Cardiac septum (tissue), 1 donor: ENCODE measurements around the gene NCLN. TPM values are rescaled to one million over a fixed set of nuclear protein-coding genes. Genes with fewer than 3 reads are reported as not detected.

Experiments used
- DNase-seq: peaks from one replicate; pipeline ENCODE4 v3.0.0-alpha.2; 2020; ENCODE audit warnings: low spot score
- intact Hi-C: fragments of 100-400 bp; cut with DNase I; formaldehyde crosslinking; loops from one replicate; pipeline ENCODE4 v1.14.0; 2022
- total RNA-seq: library from RNA; stranded (reverse); fragmentation: NEBNext Ultra II Directional; extraction: Animal tissue kit (Norgen Biotek cat#: 25700); gene quantifications from one replicate; pipeline ENCODE4 v1.2.1, GENCODE V29; 2021
- donor health status: DM: no; HTN: no; CAD: no.

NCLN gene
- total RNA-seq, 1 donor from 2014 or later = 19.0 TPM

- intact Hi-C loops = no loop called here
- DNase-seq = no peak
Measured at GRCh38 chr19:3239367-3239766, 53.6 kb downstream of the NCLN start.

- DNase-seq = no peak
Measured at GRCh38 chr19:3243819-3244700, 58.3 kb downstream of the NCLN start.

GRCh38 chr19:3245050-3245449, 59.3 kb downstream of the NCLN start:
- intact Hi-C loops = no loop called here
- DNase-seq = no peak

More at GRCh38 chr19:3243819-3244700, 58.3 kb downstream of the NCLN start:
- intact Hi-C loops = no loop called here

GRCh38 chr19:3248728-3249326, 63.1 kb downstream of the NCLN start:
- intact Hi-C loops = no loop called here
- DNase-seq = no peak

GRCh38 chr19:3249408-3249807, 63.7 kb downstream of the NCLN start:
- intact Hi-C loops = no loop called here
- DNase-seq = no peak

GRCh38 chr19:3250675-3251074, 64.9 kb downstream of the NCLN start:
- intact Hi-C loops = no loop called here
- no peak for DNase-seq

- DNase-seq = no peak
- intact Hi-C loops = no loop called here
Measured at GRCh38 chr19:3251229-3251628, 65.5 kb downstream of the NCLN start.

- intact Hi-C loops = no loop called here
- no peak for DNase-seq
Measured at GRCh38 chr19:3252650-3253049, 66.9 kb downstream of the NCLN start.

GRCh38 chr19:3253270-3253669, 67.5 kb downstream of the NCLN start:
- intact Hi-C loops = no loop called here
- DNase-seq = no peak

GRCh38 chr19:3254520-3254919, 68.8 kb downstream of the NCLN start:
- no peak for DNase-seq
- intact Hi-C loops = no loop called here

GRCh38 chr19:3257071-3257470, 71.3 kb downstream of the NCLN start:
- intact Hi-C loops = no loop called here

More at GRCh38 chr19:3257071-3257470, 71.3 kb downstream of the NCLN start:
- no peak for DNase-seq

Other genes with a start within 250 kb of the NCLN start
- gene ZNF77, start 241.0 kb upstream of the NCLN start, total RNA-seq = 2.0 TPM
- gene TLE6, start 208.4 kb upstream of the NCLN start, total RNA-seq = 1.0 TPM
- gene TLE2, start 156.7 kb upstream of the NCLN start, total RNA-seq = 48.0 TPM
- 804 TPM for gene TLE5, start 123.4 kb upstream of the NCLN start, total RNA-seq
- 60.9 TPM for gene GNA11, start 91.6 kb upstream of the NCLN start, total RNA-seq
- 1.9 TPM for gene GNA15, start 49.9 kb upstream of the NCLN start, total RNA-seq
- gene S1PR4, start 7.2 kb upstream of the NCLN start, total RNA-seq = 1.2 TPM
- not detected for gene CELF5, start 38.7 kb downstream of the NCLN start, total RNA-seq
- 178 TPM for gene NFIC, start 180.7 kb downstream of the NCLN start, total RNA-seq